ENCODE results near the gene CILP.

DNA sequence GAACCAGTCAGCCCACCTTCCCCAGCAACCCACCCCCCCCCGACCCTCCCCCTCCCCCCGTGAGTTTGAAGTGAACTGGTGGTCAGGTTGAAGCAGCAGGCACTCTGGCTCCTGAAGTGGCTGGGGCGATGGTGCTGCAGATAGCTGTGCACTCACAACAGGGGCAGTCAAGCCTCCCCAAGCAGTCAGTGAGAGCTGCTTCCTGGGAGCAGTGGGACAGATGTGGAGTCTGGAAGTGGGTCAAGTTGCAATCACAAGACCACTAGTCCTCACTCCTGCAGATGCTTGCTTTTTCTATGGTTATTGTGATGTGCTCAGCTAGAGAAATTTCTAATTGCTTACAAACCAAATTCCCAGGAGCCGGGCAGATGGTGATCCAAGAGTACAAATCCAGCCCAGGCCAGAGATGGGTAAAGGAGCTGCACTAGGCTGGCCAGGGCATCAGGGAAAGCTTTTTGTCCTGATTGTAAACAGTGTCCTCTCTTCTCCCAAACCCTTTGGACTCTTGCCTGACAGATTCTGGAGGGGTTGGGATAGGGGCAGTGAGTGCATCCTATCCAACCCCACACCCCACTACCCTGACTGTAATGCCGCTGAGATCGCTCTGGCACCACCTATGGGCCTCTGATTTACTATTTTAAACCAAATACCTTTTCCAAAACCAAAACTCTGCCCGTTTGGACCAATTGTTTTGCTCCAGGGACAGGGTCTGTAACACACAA lies 16.3 kb downstream of the CILP start:
- TF ChIP-seq ELF4 (IDR thresholded peaks at IDR 0.05) (no peak), ARNT (IDR thresholded peaks at IDR 0.05) (no peak)

All from HEK293T (cell line).